GM19351 (cell line): ENCODE measurements around the gene NOX5.

ENCODE experiments used
- ATAC-seq: cut with Tn5 transposase; IDR thresholded peaks from one replicate; pipeline ENCODE4 v1.9.1; 2021; ENCODE audit warnings: mild to moderate bottlenecking, moderate library complexity; ENCODE audit not compliant: unreplicated experiment

NOX5 gene

DNA sequence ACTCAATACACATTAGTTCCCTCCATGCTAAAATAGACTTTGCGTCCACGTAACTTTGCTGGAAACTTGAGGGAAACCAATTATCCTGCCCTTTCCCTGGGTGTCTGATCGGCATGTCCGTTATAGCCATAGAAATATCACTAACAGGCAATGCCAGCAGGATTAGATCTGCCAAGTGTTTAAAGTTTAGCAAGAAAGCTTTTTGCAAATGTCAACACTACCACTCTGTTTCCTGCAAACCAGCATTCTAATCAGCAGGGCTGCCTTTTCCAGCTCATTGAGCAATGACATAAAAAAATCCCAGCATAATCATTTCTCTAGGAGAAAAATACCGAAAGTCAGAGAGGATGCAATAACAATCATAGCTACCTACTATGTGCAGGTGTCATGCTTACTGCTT is 60.9 kb downstream of the NOX5 start:
- ATAC-seq = no peak

DNA sequence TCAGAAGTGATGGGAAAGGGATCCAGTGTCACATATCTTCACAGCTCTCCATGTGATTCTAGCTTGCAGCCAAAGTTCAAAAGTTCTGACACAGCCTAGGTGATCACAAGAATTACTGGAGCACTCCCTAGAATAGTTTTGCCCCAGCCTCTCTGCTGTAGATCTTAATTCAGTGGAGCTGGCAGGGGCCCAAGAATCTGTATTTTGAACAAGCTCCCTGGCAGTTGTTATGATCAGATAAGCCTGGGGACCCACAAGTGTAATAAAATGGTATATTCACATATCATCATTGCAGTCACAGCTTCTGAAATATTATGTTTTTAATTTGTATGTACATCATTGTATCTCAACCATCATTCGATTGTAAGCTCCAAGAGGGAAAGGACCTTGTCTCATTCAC is 62.3 kb downstream of the NOX5 start:
- ATAC-seq = no peak

DNA sequence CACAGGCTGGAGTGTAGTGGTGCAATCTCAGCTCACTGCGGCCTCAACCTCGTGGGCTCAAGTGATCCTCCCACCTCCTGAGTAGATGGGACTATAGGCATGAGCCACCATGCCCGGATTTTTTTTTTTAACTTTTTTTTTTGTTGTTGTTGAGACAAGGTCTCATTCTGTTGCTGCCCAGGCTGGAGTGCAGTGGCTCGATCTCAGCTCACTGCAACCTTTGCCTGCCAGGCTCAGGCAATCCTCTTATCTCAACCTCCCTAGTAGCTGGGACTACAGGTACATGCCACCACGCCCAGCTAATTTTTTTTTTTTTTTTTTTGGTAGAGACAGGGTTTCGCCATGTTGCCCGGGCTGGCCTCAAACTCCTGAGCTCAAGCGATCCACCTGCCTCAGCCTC is 64.1 kb downstream of the NOX5 start:
- no peak for ATAC-seq

DNA sequence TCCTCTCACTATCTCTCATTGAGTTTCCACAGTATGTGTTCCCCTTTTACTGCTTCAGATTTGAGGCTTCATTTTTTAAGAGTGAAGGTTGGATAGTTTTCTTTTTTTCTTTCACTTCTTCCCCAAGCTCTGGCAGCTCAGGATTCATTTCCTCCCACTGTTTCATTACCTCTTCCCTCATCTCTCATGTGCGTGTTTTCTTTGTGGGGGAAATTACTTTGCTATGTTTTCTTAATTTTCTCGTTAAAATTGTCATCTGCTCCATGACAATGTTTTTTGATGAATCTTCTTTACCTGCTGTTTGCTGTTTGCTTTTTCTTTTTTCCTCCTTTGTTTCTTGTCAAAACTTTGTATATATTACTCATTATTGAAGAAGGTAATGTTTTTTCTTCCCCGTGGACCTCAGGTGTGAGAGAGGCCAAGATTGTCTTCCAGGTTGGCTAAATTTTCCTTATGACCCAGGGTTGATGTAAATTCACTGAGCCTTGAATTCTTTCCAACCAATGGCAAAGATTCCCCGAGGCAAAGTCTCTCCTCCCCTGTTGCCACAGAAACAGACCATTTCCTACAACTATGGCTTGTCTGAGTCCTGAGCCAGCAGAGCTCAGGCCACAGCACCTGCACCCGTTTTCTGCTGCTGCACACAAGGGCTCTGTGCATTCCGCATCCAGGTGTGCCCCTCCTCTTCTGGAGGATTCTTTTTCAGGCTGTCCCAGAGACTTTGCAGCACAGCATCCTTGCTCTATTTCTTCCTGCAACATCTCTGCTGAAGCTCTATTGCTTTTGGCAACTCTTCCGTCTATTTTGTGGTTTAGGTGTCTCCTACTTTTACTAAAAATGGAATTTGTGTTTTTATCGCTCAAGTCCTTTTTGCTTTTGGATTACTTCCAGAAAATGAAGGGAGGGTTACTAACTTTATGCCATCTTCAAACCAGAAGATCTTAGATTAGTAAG is 66.1 kb downstream of the NOX5 start:
- no peak for ATAC-seq

DNA sequence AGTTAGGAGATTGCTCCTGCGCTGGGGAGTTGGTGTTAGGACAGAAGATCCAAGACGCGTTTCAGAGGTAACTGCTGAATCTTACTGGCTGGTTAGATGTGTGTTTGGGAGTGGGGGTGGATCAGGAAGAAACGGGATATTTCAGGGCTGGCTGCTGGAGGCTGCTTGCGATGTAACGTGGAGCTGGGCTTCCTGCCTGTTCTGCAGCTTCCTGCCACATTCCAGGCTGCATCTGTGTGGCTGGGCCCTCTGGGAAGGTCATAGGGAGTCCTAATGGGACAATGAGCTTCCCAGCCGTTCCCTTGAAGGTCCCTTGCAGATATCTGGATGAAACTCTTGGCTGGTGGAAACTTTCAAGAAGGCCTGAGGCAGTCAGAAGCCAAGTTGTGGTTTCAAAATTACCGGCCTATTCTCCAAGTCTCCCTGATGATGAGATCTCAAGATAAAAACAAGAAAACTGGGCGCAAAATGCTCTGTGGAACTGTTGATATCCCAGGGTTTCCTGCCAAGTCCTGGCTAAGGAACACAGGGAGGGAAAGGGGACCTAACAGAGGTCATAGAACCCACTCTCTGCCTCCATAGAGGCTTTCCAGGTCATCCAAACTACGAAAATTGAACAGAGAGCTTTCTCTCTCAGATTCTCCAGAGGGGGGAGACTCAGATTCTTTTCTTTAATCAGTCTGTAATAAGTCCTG is 67.0 kb downstream of the NOX5 start:
- no peak for ATAC-seq

DNA sequence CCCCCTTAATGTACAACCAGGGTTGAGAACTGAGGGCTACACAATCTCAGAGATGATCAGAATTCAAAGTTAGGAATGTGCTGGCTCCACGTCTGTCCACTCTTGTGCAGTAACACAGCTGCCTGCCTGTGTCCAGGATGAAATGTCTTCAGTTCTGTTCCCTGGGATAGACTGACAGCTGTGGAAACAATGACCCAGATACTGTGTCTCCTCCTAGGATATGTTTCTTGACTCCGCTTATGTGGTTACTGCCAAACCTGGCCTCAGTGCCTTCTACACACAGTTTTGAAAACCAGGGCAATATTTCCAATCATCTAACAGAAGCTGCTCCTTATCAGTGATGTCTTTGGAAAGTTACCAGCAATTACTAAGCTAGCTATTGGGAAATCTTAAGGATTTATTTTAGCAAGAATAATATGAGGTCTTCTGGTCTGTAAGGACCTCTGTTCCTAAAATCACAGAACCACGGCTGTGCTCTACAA is 67.6 kb downstream of the NOX5 start:
- no peak for ATAC-seq

DNA sequence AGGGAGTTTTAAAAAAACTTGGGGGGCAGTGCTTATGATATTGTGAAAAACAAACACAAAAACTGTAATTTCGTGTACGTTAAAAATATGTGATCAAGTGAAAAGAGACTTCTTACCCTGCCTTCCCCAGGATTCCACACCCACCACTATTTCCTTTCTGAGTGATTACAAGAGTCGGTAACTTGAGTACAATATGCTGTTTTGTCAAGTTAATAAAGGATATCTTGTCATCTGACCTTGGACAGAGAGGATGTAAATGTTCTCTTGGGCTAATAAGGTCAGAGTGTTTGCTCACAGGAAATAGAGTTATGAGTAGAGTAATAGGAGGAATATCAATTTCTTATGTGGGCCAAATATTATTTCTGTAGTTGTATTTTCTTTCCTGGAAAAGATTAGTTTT is 68.1 kb downstream of the NOX5 start:
- no peak for ATAC-seq

DNA sequence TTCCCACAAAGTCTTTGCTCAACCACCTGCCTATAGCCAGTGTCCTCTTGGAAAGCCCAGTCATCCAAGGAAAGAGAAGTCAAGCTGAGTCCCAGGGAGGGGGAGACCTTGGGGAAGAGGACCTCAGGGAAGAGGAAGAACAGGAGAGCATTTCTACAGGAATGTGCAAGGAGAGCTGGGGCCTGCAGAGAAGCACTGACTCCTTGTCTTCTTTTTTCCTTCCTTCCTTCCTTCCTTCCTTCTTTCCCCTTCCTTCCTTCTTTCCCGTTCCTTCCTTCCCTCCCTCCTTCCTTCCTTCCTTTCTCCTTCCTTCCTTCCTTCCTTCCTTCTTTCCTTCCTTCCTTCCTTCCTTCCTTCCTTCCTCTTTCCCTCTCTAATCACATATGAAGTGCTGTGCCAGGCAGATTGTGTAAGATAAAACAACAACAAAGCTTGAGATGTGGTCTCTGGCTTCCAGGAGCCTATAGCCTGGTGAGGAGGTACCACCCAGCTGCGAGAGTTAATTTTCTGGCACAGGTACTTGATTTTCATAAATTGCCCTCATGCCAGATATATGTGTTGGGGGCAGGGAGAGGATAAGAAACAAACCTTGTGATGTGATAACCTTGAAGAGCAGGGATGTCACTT is 70.0 kb downstream of the NOX5 start:
- no peak for ATAC-seq

DNA sequence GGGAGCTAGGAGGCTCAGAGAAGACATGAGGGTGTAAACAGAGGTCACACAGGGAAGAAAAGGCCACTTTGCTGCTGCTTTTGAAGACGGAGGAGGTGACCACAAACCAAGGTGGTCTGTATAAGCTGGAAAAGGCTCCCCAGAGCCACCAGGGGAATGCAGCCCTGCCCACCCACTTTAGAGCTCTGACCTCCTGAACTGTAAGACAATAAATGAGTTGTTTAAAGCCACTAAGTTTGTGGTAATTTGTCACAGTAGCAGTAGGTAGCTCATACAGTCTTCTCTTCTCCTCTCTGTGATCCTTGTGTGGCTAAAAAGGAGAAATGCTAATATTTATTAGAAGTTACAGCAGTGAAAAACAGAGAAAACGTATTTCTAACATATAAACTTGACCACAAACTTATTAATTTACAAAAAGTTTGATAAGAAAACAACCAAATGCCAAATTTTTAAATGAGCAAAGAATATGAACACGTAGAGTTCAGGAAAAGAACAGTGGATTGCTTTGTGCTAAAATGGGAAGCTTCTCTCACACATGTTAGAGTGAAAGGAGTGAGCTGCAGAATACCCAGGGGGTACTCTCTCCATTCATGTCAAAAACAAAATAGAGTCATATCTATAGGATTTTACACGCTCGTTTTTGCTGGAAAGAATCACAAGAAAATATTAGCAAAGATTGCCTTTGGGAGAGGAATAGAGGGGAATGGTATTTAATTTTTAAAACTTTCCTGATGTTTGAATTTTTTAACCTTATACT is 71.0 kb downstream of the NOX5 start:
- no peak for ATAC-seq

DNA sequence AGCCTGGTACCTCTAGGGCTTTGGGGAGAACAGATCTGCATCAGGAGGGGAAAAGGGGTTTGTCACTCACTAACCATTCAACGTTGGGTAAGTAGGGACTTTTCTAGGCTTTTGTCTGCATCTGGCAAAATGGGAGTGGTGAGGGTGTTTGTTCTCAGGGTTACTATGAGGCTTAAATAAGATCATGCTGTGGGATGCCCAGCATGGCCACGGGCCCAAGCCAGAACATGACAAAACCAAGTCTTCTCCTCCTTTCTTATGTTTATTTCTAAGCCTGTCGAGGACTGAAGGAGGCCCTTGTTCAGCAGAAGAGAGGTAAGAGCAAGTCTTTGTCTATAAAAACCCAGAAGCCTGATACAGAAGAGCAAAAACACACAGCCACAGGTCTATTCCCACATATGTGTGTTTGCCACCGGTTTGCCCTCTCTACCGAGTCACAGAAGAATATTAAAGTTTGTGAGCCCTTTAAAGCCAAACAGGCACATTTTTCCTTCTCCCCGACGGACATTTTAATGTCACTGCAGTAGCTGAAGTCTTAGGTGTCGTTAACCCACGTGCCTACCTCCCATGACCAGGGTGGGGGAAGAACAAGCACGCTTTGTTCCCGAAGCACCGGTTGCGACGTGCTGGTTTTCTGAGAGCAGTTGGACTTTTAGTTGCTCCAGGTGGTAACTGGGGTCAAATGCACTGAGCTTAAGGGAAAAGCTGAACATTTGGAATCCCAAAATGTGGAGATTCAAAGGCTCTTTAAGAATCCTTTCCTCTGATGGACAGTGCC is 72.1 kb downstream of the NOX5 start:
- no peak for ATAC-seq

DNA sequence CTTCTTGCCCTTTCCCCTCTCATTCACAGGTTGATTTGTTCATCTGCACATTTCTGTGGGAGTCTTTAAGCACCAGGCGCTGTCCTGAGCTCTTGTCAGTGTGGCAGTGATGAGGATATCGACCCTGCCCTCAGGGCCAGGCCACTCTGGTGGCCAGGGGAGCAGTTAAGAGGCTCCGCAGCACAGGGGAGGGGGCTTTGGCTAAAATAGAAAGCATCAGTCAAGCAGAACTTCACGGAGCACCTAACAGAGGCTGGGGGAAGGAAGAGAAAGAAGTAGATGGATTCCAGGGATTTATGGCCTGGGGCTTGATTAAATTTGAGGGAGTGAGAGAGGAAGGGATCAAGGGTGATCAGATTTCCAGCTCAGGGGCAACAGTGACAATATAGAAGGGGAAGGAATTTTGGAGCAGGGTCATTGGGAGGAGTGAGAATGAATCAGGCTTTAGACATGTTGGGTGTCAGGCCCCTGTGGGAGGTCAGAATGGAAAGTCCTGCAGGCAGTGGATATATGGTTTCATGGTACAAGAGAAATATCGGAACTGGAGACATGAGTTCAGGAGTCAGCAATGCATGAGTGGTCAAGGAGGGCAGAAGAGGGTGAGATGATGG is 73.0 kb downstream of the NOX5 start:
- no peak for ATAC-seq

DNA sequence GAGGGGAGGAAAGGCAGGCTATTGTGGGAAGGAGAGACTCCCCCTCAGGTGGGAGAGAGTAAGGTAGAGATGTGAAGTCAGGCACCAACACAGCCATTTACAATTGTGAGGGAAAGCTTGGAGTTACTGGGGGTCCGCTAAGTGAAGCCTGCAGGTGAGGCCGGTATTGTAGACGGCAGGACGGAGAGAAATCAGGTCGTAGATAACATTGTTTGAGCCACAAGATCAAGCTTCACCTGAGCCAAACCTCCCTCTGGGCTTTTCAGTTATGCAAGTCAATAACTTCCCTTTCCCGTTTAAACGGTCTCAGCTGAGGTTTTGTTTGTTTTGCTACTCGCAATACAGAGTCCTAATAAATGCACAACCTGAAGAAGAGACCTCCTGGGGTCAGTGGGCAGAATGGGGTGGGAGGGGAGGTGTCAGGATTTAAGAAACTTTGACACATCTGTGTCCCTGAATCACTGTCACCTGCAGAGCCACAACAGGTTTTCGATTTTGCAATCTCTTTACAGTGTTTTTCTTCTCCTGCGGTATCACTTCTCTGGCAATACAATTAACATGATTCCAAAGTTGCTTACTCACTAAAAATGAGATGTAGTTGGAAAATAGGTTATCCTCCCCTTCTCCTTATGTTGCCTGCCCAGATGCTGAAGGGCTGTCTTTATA is 73.9 kb downstream of the NOX5 start:
- no peak for ATAC-seq

DNA sequence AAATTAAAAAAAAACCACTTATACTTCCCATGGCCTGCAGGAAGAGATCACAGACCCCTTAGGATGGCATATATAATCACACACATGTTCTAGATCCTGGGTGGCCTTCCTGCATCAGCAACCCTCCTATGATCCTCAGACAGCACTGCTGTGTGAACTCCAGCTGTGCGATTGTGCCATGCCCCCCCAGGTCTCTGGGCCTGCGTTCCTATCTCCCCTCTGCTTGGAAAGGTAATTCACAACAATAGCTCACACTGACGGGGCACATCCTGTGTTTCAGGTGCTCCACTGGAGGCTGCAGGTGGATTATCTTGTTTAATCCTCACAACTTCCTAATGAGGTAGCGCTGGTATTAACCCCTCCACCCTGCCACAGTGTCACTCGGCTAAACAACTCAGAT is 74.8 kb downstream of the NOX5 start:
- no peak for ATAC-seq

DNA sequence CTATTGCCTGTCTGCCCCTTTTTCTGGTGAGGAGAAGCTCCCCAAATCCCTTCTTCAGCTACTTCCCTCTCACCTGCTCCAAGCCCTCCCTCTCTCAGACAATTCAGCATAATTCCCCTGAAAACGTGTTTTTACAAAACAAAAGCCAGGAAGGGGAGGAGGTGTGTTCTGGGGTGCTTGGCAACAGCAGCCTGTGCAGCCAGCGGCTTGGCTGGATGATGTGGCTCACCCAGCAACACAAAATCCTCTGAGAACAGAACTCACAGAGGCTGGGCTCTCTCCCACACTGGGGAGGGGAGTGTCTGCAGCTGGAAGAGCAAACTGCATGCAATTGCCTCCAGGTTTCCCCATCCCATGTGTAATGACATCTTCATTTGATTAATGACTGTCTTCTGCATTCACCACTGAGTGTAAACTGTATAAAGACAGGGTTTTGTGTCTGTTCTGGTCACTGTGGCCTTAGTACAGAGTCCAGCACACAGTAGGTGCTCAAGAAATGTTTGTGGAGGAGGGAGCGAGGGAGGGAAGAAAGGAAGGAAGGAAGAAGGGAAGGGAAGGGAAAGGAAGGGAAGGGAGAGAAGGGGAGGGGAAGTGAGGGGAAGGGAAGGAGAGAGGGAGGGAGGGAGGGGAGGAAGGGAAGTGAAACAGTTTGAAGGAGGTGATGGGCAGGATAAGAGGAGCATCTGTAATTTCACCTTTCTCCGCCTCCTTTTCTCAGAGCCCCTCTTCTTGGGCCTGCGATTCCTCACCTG is 75.9 kb downstream of the NOX5 start:
- ATAC-seq = no peak

DNA sequence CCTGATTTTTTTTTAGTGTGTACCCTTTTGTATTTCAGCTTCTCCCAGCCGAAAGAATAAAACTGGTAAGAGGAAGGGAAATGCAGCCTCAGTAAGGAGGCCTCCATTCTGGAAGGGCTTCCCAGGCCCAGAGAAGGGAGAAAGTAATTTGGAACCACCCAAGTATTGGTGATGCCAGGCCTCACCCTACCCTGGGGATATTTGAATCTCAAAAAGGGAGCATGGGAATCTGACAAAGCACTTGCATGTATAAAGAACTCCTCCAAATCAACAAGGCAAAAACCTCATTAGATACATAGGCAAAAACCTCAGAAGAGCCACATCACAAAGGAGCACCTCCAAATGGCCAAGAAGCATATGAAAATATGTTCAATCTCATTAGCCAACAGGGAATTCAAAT is 77.2 kb downstream of the NOX5 start:
- no peak for ATAC-seq

DNA sequence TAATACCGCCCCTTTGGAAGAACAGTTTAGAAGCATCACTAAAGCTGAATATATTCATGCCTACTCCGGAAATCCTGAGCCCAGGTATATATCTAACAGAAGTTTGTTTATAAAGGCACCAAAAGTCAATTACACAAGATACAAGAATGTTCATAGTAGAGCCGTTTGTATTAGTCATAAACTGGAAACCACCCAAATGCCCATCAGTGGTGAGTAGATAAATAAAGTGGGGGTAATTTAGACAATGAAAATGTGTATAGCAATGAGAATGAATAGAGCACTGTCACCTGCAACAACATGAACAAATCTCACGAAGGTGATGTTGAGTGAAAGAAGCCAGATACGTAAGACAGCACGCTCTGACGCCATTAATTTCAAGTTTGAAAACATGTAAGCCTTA is 77.7 kb downstream of the NOX5 start:
- no peak for ATAC-seq

DNA sequence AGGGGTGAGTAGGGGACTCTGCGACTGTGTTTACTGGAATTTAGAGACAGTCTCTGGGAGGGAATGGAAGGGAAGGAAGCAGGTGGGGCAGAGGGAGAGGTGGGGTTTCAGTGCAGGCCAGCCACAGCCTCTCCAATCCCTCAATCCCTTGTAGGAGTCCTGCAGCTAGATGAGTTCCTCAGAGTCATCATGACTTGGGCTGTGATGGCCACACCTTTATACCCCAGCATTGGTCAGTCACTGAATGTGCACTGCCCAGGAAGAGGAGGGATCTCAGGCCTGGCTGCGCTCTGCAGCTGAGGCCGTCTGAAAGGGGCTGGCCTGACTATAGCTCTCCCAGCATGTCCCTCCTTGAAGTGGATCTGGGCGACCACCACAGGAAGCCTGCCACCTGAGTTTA is 78.6 kb downstream of the NOX5 start:
- no peak for ATAC-seq

DNA sequence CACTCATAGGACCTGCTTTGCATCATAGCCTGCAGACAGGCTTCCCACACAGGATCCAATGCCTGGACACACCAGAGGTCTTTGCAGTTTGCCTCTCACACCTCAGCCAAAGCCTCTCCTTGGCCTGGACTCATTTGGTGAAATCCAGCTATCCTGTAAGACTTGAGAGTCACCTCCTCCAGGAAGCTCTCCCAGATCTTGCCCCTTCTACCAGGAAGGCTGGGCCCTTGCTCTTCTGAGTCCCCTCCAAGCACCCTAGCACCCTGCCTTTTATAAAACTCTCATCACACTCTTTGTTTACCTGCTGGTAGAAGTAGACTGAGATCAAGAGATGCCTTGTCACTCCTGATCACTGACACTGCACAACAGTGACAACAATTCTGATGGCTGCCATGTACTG is 79.1 kb downstream of the NOX5 start:
- ATAC-seq = no peak
